Retina (tissue), 1 donor: ENCODE results near the gene PDIA2.
"Not testable (repeated sequence)": the region's sequence is repeated elsewhere in the genome, so short reads cannot be mapped to it uniquely, and the experiment has no call there.

Experiments
- DNase-seq: peaks from one replicate; pipeline ENCODE4 v3.0.0-alpha.2; 2016

Gene PDIA2

DNA sequence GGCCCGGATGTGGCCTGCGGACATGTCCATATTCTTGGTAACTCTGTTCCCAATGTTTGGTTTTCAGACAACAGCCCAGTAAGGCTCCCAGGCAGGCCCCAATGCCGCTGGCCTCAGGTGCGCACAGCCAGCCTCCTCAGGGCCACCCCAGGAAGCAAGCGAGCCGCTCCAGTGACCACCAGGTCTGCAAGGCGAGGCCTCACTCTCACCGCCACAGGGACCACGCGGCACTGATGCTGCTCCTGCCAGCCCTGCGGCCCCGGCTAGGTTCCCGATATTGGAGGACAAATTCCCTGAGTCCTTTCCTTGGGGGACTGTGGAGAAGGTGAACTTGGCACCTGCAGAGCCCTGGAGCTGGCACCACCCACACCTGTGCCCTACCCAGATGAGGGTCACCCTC lies 19.0 kb downstream of the PDIA2 start:
- DNase-seq = no peak

- no peak for DNase-seq
These were observed 21.0 kb downstream of the PDIA2 start for GRCh38 chr16:303760-304505.

GRCh38 chr16:305916-306626 lies 23.1 kb downstream of the PDIA2 start:
- DNase-seq = no peak

DNA sequence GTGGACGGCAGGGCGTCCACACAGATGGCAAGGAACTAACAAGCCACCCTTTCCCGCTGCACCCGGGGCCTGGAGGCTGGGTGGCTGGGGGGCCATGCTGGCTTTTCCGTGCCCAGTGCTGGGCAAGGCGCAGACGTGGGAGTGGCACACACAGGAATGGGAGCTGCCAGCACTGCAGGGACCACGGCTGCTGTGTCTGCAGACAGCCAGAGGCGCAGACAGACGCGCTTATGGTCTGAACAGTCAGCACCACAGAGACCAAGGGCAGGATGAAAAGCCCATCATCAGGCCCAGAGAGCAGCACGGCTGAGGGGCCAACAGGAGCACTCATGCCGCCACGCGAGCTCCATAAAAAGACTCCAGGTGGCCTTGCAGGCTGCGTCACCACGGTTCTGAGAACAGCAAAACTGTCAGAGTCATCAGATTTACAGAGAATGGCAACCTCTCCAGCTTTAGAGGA lies 24.0 kb downstream of the PDIA2 start:
- DNase-seq = no peak

DNA sequence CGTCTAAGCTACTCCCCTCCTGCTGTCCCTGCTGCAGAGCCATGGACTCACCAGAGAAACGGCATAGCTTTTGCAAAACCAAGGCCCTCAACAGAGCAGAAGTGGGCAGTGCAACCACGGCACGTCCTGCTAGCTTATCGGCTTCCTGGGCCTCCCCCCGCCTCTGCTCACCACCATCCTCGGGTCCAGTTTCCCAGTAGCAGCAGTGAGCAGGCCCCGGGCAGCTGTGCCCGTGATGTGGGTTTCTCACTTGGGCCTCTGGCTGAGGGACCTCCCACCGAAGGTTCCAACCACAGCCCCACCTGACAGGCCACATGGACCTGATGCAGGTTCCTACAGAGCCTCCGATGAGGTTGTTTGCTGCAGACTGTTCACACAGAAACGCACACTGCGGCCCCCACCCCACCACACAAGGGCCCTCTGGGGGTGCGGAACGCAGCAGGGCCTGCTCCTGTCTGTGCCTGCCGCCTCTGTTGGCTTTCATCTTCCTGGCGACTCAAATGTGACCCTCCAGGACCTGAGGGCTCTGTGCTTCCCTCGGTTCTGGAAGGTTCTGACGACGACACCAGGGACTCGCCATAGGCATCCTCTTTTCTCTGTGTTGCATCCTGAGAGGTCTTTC lies 24.8 kb downstream of the PDIA2 start:
- no peak for DNase-seq

DNA sequence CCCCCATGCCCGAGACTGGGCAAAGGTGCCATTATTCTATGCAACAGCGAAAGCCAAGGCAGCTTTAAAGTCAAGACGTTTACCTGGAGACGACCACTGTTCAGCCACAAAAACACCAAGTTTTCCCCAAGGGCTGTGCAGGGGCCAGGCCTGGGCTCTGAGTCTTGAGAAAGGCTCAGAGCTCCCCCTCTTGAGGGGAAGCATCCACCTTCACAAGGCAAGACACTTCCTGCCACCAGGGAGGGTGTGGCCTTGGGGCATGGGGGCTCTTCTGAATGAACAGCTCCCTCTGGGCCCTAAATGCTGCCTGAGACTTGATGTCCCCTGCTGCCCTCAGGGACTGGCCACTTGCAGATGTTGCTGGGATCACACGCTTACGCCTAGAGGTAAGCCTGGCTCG lies 26.5 kb downstream of the PDIA2 start:
- no peak for DNase-seq

- DNase-seq = no peak
These were observed 28.8 kb downstream of the PDIA2 start for GRCh38 chr16:311725-312124.

GRCh38 chr16:314351-314750 lies 31.4 kb downstream of the PDIA2 start:
- DNase-seq = no peak

- no peak for DNase-seq
These were observed 31.9 kb downstream of the PDIA2 start for GRCh38 chr16:314795-315299.

DNA sequence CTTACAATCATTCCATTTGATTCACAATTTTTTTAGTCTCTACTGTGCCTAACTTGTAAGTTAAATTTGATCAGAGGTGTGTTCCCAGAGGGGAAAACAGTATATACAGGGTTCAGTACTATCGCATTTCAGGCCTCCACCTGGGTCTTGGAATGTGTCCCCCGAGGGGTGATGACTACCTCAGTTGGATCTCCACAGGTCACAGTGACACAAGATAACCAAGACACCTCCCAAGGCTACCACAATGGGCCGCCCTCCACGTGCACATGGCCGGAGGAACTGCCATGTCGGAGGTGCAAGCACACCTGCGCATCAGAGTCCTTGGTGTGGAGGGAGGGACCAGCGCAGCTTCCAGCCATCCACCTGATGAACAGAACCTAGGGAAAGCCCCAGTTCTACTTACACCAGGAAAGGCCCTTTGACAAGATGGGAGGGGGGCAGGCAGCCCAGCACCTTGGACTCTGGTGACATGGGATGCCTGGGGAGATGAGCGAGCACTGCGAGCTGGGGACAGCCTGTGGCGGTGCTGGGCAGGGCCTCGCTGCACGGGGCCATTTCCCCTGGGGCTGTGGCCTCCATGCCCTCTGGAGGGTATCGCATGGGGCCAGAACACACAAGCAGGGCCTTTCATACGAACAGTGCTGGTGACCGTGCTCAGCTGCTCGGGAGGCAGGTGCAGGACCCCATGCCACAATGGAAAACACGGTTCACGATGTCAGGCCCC lies 33.9 kb downstream of the PDIA2 start:
- no peak for DNase-seq

DNA sequence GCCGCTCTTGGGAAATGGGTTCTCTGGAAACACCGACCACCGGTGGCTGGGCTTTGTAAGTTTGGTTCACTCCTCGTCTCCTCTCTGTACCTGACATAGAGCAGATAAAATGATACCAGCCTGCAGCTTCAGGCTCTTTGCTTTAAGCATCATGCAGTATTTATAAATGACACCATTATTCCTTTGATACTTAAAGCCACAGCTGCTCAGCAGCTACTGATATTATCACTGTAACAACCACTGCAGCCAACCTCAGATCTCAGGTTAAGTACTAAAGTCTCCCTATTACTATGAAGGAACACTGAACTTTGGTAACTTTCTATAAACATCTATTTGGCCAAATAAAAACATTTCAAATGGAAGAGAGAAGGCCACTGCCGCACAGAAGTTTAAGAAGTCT lies 34.6 kb downstream of the PDIA2 start:
- no peak for DNase-seq

DNA sequence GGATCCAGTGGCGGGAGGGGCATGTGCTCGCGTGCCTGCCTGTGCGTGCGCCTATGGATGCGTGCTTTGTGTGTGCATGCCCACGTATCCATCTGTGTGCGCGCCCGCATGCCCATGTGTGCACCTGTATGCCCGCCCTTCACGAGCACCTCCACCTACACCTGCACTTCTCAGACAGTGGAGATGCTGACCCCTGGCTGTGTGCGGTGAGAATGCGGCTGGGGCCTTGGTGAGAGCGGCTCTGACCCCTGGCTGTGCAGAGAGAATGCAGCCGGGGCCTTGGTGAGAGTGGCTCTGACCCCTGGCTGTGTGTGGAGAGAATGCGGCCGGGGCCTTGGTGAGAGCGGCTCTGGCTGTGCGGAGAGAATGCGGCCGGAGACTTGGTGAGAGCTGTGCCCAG lies 35.7 kb downstream of the PDIA2 start:
- DNase-seq = no peak

DNA sequence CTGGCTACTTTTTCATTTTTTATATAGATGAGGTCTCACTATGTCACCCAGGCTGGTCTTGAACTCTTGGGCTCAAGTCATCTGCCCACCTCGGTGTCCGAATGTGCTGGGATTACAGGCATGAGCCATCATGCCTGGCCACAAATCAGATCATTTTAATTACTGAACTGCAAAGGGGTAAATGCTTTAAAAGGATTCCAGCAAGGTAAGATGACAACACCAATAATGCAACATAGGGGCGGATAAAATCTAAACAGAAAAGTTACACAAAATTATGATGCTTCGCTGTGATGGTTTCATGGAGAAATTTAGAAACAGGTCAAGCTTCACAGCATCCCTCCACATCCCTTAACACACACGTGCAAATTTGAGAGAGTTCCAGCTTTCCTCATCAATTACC lies 37.2 kb downstream of the PDIA2 start:
- DNase-seq = no peak

GRCh38 chr16:321532-321931 lies 38.6 kb downstream of the PDIA2 start:
- no peak for DNase-seq

DNA sequence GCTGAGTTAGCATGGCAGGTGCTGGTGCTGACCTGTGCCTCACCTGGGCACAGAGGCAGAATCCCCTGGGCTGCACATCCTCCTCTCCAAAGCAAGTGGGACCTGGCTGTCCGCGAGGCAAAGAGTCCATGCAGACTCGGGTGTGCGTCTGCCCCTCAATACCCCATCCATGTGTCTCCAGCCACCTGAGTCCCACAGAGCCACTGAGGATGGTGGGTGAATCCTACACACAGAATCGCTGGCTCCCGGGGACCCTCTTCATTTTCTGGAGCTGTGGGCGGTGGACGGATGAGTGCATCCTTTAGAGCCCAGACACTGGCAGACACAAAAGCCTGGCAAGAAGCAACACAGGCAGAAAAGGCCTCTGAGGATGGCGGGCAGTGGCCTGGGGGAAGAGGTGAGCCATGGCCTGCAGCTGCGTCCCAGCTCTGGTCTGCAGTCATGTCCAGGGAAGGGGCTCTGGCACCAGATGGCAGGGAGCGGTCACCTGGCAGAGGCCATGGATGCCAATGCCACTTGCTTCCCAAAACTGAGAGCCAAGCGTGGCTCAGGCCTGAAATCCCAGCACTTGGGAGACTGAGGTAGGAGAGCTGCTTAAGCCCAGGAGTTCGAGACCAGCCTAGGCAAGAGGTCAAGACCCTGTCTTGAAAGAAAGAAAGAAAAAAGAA lies 39.6 kb downstream of the PDIA2 start:
- no peak for DNase-seq

- no peak for DNase-seq
These were observed 41.2 kb downstream of the PDIA2 start for GRCh38 chr16:324201-324450.

DNA sequence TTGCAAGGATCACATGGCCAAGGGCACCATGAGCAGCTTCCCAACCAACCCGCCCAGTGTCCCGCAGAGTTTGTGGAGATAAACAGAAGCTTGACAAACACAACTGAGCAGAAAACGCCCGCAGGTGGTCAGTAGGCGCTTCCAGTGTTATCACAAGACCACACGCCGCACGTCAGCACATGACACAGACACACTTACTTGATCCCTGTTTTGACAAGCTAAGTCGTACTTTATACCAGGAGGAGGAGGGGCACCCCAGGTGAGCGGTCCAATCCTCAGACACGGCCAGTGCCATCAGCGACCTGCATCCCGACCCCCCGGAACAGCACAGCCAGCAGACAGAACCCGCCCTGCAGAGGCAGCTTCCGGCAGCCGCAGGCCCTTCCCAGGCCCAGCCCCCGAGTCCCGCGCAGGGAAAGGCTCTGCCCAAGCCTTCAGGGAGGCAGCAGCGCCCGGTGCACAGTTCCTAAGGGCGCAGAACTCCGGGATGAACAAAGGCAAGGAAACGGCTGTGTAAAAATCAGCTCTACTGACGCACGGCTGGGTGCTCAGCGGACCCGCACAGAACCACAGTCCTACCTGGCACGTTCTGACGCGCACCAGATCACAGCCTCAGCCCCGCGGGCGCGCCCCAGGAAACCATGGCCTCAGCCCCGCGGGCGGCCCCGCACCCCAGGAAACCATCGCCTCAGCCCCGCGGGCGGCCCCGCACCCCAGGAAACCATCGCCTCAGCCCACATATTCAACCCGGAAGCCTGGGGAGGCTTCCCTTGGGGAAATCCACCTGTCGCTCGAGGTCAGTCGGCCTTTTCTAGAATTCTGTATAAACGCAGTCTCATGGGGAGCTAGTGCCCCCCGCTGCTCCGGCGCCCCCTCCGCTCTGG lies 41.7 kb downstream of the PDIA2 start:
- DNase-seq = no peak

DNA sequence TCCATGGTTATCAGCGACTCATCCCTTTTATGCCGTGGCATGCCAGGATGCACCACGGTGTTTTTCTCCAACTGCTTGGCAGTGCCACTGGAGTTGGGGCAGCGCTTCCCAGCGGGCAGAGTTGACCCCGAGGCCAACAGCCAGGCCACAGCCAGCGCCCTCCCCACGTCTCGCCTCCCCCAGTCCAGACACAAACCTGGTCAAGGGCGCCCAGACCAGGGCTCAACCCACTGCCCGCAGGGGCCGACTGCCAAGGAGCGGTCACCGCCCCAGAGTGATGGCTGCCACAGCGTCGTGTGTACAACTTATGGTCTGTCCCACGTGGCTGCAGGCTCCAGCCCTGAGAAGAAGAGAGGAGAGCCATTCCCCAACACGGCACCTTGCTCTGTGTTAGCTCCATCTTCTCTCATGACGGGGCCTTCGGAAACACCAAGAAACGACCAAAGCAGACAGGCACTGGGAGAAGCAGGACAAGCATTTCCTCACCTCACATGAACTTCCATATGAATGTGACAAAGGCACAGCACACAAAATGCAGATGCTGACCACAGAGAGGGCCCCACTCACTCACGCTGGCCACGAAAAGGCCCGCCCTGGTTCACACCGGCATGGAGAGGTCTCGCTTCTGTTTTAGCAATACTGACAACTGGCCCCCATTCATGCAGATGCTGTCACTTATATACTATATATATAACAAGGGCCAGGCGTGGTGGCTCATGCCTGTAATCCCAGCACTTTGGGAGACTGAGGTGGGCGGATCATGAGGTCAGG lies 42.6 kb downstream of the PDIA2 start:
- no peak for DNase-seq

DNA sequence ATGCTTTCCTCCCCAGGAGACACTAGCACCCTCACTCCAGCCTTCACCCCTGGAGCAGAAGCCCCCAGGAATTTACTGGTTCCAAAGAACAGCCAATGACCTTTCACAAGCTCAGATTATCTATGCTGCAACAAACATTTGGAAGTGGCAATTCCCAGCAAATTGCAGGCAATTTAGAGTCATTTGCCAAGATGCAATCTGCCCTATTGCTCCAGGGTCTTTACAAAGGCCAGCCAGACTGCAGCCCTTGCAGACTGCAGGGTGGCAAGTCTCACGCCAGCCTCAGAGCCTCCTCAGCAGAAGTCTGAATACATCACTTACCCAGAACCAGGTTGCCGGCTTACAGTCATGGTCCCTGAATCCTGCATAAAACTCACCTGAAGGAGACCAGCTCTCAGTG lies 47.8 kb downstream of the PDIA2 start:
- DNase-seq = no peak

DNA sequence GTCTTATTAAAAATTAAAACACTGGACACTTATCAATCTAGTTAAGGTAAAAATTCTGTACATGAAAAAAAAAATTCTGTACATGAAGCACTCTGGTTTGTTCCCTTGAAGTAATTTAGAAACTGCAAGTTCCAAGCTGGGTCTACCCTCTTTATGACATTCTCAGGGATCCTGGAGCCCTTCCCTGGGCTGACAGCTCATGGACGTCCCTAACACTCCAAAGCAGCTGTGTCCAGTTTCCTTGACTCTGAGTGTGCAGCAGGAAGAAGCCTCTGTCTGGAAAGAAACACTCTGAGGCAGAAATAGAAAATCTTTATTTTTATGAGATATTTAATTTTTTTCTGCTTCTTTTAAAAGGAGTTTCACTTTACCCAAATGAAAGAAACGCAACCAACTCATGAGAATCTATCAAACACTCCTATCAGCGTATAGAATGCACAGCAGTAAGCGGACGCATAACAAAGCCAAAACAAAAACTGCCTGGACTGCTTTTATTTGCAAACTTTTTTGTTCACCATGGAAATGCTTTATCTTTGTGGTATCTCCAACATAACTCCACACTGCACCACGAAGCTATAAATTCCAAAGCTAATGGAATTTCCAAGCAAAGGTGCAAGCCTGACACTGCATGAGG lies 48.3 kb downstream of the PDIA2 start:
- DNase-seq = not testable (repeated sequence)
